ENCODE results near the gene COPG2. TPM values are rescaled to one million over a fixed set of nuclear protein-coding genes. Genes with fewer than 3 reads are reported as not detected.
"Not testable (repeated sequence)": the region's sequence is repeated elsewhere in the genome, so short reads cannot be mapped to it uniquely, and the experiment has no call there.

Gene COPG2
- total and polyA plus RNA-seq, 2 of the 4 experiments (the other 2 are of a cell fraction), result 18.1 to 50.0 TPM

- H3K79me1 ChIP-seq (ENCODE audit: low read depth in 1 of 2, low read length in 2 of 2); intact Hi-C loops (cut with micrococcal nuclease); H3K4me3 ChIP-seq (ENCODE audit: insufficient read depth, low read depth, low read length); DNase-seq; H4K20me1 ChIP-seq (ENCODE audit: insufficient read depth, low read length); H2AK9ac ChIP-seq (replicated peaks; ENCODE audit: low read depth, low read length, poor library complexity); H2BK120ac ChIP-seq (ENCODE audit: low read depth, low read length); H3K9ac ChIP-seq (ENCODE audit: low read depth, low read length); H3K4ac ChIP-seq (ENCODE audit: low read depth, low read length); H4K91ac ChIP-seq (ENCODE audit: insufficient read depth, low read depth, low read length); H2BK20ac ChIP-seq (ENCODE audit: low read depth, low read length); H3K27ac ChIP-seq (ENCODE audit: insufficient read depth, low read length); H3K18ac ChIP-seq (ENCODE audit: low read depth, low read length); H3K9me1 ChIP-seq (ENCODE audit: insufficient read depth, low read length); ATAC-seq (ENCODE audit: low read depth); H3K56ac ChIP-seq (ENCODE audit: extremely low read depth, insufficient read depth, low read length); BruUV-seq (replicated peaks); in situ Hi-C loops (cut with MboI; ENCODE audit: low sequenced_read_pairs); H3K36me3 ChIP-seq (ENCODE audit: control insufficient read depth, insufficient read depth, low read length); H2BK15ac ChIP-seq (ENCODE audit: low read depth, low read length); H2AFZ ChIP-seq (replicated peaks; ENCODE audit: low read length, poor library complexity); H3K27me3 ChIP-seq (ENCODE audit: control insufficient read depth, insufficient read depth, low read length); H3K23ac ChIP-seq (ENCODE audit: low read depth, low read length); H3K9me3 ChIP-seq (ENCODE audit: control insufficient read depth, insufficient read depth, low read length); H4K8ac ChIP-seq (ENCODE audit: low read depth in 2 of 2, low read length in 2 of 2); H3K4me2 ChIP-seq (ENCODE audit: low read depth, low read length); H3K14ac ChIP-seq (replicated peaks; ENCODE audit: low read depth, low read length); H4K5ac ChIP-seq (ENCODE audit: low read depth, low read length); CTCF ChIA-PET; H3K4me1 ChIP-seq (ENCODE audit: control insufficient read depth, insufficient read depth, low read length); H2BK5ac ChIP-seq (ENCODE audit: low read depth, low read length, poor library complexity, severe bottlenecking); POLR2A ChIA-PET (ENCODE audit: unreplicated experiment); dilution Hi-C loops (cut with HindIII; ENCODE audit: low sequenced_read_pairs, unreplicated experiment); H2AK5ac ChIP-seq (ENCODE audit: low read depth, low read length): not testable (repeated sequence)
- 80% methylated on average over 3 of the region's 7 CpGs; no CpG with 5 or more reads in 1 of the 2 experiments for WGBS, 2 experiments (ENCODE audit: extremely low coverage in 2 of 2, insufficient read length in 1 of 2)
Observed at GRCh38 chr7:130541287-130541686, 127.3 kb downstream of the COPG2 start.

- H2BK120ac ChIP-seq (ENCODE audit: low read depth, low read length); DNase-seq; BruUV-seq (replicated peaks); H3K36me3 ChIP-seq (ENCODE audit: control insufficient read depth, insufficient read depth, low read length); H3K9me3 ChIP-seq (ENCODE audit: control insufficient read depth, insufficient read depth, low read length); H3K56ac ChIP-seq (ENCODE audit: extremely low read depth, insufficient read depth, low read length); H4K91ac ChIP-seq (ENCODE audit: insufficient read depth, low read depth, low read length); H3K18ac ChIP-seq (ENCODE audit: low read depth, low read length); H3K4me3 ChIP-seq (ENCODE audit: insufficient read depth, low read depth, low read length); H2BK15ac ChIP-seq (ENCODE audit: low read depth, low read length); ATAC-seq (ENCODE audit: low read depth); H2AK5ac ChIP-seq (ENCODE audit: low read depth, low read length); H3K4me2 ChIP-seq (ENCODE audit: low read depth, low read length); H4K5ac ChIP-seq (ENCODE audit: low read depth, low read length); H3K9ac ChIP-seq (ENCODE audit: low read depth, low read length); H3K14ac ChIP-seq (replicated peaks; ENCODE audit: low read depth, low read length); intact Hi-C loops (cut with micrococcal nuclease); H3K4me1 ChIP-seq (ENCODE audit: control insufficient read depth, insufficient read depth, low read length); H3K9me1 ChIP-seq (ENCODE audit: insufficient read depth, low read length); H3K27me3 ChIP-seq (ENCODE audit: control insufficient read depth, insufficient read depth, low read length); H3K4ac ChIP-seq (ENCODE audit: low read depth, low read length); H2AK9ac ChIP-seq (replicated peaks; ENCODE audit: low read depth, low read length, poor library complexity); in situ Hi-C loops (cut with MboI; ENCODE audit: low sequenced_read_pairs); H4K8ac ChIP-seq (ENCODE audit: low read depth in 2 of 2, low read length in 2 of 2); H3K79me1 ChIP-seq (ENCODE audit: low read depth in 1 of 2, low read length in 2 of 2); H2BK20ac ChIP-seq (ENCODE audit: low read depth, low read length); H4K20me1 ChIP-seq (ENCODE audit: insufficient read depth, low read length); POLR2A ChIA-PET (ENCODE audit: unreplicated experiment); H3K23ac ChIP-seq (ENCODE audit: low read depth, low read length); H2AFZ ChIP-seq (replicated peaks; ENCODE audit: low read length, poor library complexity); dilution Hi-C loops (cut with HindIII; ENCODE audit: low sequenced_read_pairs, unreplicated experiment); CTCF ChIA-PET; H2BK5ac ChIP-seq (ENCODE audit: low read depth, low read length, poor library complexity, severe bottlenecking); H3K27ac ChIP-seq (ENCODE audit: insufficient read depth, low read length): not testable (repeated sequence)
- 93% methylated on average over 6 of the region's 6 CpGs; no CpG with 5 or more reads in 1 of the 2 experiments for WGBS, 2 experiments (ENCODE audit: extremely low coverage in 2 of 2, insufficient read length in 1 of 2)
Observed at GRCh38 chr7:130537894-130538293, 130.7 kb downstream of the COPG2 start.
